ENCODE results near the gene DPP10.

DPP10 gene

DNA sequence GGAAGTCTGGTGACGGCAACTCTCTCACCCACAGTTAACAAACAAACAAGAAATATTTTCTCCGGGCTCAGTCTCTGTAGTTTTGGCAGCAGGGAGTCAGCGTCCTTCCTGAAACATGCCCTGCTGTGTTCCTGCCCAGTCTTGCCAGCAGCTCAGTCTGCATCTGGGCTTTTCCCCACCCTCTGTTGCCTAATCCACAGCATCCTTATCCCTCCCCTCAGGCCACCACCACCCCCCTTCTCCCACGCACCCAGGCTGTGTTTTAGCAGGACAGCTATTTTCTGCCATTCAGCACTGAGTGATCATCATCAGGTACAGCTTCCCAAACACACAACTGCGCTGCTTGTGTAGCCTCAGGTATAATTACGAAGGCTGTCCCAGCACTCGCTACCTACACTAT lies 168.2 kb downstream of the DPP10 start:
- no peak for DNase-seq

DNA sequence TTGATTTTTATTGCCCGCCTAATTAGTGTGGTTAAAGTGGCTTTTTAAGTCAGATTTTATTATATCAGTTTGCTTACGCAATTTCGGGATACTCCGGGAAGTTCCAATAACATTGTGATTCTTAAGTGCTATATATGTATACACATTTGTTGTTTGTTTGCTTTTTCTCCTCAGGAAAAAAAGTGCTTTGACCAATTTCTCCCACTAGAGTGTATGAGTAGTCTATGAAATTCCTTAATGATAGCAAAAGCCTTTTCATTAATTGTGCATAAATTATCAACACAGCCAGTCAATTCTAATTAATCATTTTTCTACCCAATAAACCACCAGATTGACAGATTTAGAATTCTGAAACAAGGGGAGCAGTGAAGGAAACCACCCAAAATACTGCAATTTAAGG lies 172.2 kb downstream of the DPP10 start:
- DNase-seq = no peak

DNA sequence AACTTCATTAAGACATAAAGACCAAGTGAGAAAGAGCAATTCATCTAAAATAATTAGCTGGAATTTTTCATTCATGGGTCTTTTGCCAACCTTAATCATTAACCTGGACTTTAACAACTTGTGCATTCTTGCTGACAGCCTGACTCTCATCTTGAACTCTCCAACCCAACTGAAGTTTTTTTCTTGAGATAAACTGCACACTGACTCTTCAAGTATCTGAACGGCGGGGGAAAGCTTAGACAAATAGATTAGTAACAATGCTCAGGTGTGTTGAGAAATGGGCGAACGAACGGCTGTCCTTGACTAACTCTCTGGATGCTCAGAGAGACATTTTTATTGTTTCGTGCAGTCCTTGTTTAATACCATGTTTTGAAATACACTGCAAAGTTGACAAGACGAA lies 186.0 kb downstream of the DPP10 start:
- DNase-seq = no peak

DNA sequence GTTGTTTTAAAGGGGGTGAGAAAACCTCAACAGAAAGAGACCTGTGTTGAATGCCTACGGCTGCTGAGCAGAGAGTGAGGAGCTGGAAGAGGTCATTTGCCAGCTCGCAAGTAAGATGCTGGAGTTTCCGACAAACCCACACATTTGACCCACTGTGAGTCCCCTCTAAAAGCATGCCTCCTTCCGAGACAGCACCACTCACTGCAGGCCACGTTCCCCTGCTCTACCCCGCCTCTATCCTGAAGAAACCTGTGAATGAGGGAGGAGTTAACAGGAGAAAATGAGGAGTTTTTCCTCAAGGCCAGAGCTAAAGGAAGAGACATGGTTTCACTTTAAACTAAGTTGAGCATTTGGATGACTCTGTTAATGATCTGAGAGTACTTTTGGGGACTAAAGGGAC lies 188.7 kb downstream of the DPP10 start:
- no peak for DNase-seq

DNA sequence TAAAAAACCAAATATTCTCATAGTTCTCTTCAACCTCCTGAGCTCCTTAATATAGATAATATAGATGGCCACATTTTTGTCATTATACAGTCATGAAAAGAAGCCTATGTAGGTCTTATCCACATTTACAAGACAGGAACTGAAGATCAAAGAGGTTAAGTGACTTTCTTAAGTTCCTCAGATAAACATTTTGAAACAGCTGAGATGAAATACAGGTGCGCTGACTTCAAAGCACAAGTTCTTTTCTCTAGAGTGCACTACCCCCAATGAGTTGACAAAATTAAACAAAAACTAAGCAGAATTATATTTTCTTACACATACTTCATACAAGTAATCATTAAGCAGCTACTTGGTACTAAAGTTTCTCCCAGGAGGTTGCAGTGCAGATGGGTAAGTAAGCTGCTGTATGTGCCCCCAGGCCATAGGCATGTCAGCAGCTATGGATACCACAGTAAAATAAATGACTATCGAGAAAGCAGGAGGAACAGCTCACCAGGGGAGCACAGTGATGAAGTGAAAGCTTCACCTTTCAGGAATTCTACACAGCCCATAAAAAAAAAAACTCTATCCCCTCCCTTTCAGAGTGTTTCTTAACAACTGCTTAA lies 199.8 kb downstream of the DPP10 start:
- no peak for DNase-seq

DNA sequence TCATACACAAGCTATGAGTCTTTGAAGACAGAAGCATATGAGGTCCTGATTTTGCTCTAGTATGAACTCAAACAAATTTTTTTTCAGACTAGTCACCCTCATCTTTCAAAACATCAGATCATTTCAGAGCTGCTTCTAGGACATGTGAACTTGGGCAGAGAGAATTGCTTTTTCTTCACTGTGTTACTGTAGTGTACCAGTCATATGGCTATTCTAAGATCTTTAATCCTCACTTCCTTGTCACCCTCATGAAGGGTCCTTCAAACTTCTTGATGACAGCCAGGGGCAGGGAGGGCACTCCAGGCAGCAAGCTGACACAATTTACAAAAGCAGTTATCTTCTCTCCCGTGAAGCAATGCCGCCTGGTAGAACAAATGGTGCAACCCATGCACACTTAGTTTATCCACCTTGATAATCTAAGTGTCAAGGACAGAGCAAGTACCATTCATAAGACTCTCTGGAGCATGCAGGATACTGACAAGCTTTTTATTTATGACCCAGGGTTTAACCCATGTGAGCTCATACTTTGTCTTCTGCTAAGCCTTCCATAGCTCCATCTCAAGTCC lies 200.6 kb downstream of the DPP10 start:
- DNase-seq = no peak

DNA sequence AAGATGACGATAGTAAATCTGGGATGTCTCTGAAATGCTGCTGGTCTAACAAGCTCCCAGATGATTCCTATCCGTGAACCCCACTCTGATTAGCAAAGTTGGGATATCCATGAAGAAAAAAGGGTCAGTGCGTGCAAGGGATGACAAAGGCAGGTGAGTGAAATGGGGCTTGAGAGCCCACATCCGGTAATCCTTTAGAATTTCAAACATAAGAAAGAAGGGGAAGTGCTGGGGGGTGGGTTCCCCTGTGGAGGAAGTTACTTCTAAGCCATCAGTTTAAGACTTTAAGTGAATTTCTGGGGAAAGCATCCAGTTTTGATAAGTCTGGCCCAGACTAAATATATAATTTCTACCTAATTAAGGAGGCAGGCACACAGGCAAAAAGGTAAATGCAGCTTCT lies 209.5 kb downstream of the DPP10 start:
- no peak for DNase-seq

DNA sequence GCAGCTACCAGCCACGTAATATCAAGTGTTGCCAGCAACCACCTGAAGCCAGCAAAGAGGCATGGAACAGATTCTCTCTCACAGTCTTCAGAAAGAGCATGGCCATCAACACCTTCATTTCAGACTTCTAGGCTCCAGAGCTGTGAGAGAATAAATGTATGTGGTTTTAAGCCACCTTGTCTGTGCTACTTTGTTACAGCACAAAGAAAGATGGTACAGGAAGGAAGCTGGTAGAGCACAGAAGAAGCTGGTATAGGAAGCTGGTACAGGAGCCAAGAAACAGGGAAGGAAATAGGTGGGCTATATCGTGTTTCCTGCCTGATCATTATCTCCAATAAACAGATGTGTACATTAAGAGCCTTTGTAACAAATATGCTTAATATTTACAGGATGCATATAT lies 217.4 kb downstream of the DPP10 start:
- DNase-seq = no peak

DNA sequence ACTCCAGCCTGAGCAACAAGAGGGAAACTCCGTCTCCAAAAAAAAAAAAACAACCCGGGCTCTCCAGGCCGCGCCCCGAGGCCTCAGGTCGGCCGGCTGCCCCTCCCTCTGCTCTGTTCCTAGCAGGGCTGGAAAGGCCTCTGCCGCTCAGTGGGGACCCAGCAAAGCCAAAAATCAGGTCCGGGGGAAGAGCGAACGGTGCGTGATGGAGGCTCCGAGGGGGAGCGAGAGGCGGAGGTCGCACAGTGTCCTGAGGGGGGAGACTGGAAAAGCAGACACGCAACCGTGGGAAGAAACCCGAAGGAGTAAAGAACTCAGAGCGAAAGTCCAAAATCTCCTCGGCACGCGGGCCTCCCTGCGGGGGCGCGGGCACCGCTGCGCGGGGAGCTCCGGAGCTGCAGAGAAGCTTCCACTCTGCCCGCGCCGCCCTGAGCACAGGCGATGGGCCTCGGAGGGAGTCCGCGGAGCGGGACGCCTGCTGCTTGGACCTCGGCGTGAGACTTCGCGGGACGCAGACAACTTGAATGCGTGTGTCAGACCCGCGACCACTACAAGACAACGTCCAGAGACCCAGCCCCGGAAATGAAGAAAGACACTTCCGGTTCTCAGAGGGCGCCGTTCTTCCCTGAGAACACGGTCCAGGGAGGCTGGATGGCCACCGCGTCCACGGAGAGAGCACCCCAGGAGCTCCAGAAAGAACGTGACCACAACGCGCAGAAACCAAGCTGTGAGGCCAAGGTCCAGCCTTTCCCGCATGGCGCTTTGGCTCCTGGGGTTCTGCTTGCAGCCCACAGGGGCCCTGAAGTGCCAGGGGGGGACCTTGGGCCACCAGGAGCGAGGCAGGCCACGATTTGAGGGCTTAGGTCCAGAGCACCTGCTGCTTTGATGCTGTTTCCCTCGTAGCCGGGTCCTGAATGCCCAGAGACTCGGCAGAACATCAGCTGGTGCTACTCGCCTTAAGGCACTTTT lies 219.8 kb downstream of the DPP10 start:
- peak; percentile 18 for DNase-seq

DNA sequence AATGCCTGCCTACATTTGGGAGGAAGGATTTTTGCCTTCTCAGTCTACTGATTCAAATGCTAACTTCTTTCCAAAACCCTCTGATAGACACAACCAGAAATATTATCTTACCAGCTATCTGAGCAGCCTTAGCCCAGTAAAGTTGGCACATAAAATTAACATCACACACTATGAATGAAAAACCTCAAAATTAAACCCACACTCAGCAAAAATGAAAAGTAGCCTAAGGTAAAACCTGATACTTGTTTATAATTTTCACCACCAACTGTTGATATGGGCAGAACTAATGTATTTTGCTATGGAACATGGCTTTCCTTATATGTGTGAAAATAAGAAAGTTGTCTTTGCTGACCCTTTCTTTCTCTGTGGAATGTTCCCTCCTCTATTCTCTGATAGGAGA lies 226.0 kb downstream of the DPP10 start:
- DNase-seq = no peak

DNA sequence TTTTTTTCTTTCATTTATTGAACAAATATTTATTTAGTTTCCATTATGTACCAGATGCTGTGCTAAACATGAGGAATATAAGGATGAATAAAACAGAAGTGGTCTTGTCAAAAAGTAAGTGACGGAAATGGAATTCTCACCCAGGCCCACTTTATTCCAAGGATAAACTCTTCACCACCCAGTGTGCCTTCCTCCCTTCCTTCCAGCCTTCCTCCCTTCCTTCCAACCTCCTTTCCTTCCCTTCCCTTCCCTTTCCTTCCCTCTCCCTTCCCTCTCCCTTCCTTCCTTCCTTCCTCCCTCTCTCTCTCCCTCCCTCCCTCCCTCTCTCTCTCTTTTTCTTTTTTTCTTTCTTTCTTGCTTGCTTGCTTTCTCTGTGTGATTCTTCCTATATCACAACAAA lies 240.8 kb downstream of the DPP10 start:
- no peak for DNase-seq

DNA sequence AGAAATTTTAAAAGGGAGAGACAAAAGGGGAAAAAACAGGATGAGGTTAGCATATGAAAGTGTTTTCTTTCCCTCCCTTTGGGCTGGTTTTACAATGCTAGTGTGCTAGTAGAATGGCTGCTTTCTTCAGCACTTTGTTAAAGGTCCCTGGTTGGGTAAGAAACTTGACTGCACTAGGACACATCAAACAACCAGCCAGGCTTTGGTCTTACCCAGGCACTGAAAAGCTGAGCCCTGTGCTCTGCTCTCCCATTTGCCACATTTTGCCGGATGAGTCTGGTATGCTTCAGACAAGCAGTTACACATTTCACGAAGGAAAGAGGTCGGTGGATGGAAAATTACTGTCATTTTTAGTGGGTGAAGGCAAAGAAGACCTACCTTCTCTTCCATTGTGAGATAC lies 242.0 kb downstream of the DPP10 start:
- no peak for DNase-seq

DNA sequence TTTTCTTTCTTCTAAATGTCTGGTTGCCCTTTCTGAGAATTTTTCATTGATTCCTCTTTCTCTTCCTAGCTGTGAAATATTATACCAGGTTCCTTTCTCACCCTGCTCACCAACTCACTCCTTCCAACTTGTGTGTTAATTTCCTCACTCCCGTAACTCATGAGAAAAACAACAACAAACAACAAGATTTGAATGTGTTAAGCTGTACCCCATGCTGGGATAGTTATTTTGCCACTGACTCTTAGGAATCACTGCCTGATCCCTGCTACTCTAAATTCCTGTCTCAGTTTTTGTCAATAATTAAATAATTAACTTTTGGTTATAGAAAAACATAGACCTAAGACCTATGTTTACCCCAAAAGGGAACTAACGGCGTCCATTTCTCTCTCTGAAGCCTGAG lies 242.7 kb downstream of the DPP10 start:
- DNase-seq = no peak

DNA sequence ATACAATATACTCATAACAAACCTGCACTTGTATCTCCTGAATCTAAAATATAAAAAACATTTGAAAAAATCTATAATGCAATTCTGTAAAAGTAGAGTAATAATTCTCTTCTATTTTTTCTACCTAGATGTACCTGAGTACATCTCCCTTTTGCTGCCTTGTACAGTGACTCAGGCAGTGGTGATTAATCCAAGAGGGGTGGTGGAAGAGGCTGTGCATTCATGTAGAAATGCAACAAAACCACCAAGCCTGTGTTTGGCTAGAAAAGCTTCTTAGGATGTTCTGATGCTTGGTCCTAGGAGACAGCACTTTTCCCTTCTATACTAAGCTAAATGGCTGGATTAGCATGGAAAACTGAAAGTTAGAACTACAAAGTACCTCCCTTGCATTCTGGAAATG lies 245.8 kb downstream of the DPP10 start:
- no peak for DNase-seq

DNA sequence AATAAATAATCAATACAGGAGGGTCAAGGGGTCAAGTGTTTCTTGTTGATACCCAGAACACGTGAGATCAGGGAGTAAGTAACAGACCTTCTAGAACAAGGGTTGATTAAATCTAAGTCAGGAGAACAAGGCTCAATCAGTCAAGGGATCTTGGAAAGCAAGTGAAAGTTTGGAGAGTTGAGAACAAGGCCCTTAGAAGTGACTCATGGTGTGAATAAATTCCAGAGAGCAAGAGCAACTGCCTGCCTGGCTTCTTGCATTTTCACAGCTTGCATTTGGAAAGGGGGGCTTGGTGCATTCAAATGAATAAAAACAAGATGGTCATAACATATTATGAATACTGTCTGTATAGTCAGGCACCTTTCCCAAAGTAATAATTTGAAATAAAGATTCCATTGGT lies 256.1 kb downstream of the DPP10 start:
- DNase-seq = no peak

DNA sequence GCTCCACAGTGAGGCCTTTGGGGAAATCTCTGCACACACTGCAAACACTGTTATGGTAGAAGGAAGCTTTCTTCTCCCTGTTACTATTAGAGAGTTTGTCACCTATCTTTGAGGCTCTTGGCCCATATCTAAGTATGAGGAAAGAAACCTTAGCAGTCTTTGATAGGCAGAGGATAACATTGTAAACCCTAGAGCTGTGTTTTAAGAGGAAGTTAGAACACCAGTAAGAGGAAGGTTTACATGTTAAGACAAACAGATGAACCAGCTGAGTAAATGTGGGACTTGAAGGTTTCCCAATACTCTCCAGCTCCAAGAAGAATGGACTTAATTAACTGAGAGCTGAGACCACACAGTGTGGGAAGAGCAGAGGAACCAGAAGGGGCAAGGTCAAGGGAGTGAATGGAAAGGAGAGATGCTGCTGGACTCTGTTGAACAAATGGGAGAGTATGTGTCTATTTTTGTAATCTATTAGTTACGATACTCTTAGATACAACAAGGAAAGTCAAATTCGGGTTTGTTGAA lies 257.0 kb downstream of the DPP10 start:
- DNase-seq = no peak

DNA sequence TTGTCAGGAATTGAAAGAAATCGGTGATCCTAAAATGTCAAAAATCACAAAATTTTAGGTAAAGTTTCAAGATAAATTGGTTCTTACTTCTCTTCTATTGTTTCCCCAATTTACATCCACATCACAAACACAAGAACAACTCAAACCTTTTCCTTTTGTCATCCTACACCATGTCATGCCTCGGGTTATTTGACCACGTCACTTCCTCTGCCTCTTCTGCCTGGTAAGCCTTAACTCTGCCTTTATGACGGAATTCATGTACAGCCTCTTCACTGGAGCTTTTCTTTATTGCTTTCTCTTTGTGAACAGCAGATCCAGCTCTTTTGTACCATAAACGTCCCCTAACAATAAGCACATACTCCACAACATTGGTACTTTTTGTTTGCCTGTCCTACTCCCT lies 258.0 kb downstream of the DPP10 start:
- no peak for DNase-seq

DNA sequence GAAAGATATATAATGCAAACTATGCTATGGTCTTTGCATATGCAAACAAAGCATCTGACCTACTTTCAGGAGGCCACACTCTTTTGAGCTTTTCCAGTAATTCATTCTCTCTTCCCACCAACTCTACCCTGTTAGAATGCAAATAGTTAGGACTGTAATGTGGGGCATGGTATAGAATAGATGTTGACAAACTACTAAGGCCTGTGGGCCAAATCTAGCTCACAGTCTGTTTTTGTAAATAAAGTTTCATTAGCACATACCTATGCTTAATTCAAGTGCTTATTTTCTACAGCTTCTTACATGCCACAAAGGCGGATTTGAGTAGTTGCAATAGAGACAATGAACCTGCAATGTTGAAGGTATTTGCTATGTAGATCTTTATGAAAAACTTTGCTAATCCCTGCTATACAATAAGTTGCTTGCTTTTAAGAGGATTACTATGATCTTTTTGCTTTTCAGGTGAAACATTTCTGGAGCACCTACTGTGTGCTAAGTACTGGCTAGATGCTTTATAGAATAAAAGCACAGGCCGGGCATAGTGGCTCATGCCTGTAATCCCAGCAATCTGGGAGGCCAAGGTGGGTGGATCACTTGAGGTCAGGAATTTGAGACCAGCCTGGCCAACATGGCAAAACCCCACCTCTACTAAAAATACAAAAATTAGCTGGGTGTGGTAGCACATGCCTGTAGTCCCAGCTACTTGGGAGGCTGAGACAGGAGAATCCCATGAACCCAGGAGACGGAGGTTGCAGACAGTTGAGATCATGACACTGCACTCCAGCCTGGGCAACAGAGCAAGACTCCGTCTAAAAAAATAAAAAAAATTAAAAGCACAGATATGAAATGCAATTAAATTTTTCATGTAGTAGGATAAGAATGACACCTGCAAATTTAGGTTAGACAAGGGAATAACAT lies 267.8 kb downstream of the DPP10 start:
- DNase-seq = no peak

DNA sequence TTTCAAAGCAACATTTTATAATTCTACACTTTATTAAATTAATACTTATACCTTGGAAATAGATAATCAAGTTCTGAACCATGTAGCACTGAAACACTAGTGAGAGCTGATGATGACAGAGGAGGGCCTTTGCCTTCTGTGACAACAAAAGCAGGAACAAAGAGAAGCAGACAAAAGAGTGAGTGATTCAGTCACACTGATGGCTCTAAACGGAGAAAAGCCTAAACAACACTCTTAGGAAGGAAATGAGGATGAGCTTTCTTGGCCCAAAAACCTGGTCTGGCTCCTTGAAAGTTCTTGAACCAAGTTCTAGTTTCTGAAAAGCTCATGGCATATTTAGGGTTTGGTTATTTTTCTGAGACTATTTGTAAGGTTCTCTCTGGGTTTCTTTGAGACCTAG lies 271.9 kb downstream of the DPP10 start:
- DNase-seq = no peak

DNA sequence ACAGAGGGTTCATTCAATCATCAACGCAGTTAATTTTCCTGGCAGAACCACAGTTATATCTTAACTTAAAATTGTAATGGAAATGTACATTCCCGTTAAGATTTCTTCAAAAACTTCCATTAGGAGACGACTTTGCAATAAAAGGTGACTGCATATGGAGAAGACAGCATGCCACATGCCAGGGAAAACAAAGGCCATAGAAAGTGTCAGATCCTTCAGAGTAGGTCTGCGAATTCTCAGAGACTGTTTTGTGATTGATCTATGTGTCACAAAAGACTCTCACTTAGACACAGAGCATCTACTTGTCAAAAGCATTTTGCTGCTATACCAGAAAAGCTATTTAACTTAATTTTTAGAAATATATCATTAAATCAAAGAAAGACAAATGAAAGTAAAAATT lies 274.6 kb downstream of the DPP10 start:
- no peak for DNase-seq

DNA sequence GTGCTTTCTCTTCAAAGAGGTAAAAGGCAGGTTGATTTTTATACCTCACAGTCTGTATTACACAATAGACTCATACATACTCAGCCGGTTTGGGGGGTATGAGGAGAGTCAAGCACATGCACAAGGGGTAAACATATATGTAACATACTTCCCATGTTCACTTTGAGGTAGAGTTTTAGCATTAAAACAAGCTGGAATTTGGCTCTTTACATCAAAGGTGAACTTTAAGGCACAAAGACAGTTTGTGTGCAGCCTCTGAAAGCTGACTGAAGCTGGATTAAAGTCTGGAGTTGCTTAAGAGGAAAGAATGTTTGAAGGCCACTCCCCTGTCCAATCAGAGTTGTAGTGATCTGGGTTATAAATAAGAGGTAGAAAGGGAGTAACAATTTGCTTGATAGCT lies 282.0 kb downstream of the DPP10 start:
- no peak for DNase-seq

DNA sequence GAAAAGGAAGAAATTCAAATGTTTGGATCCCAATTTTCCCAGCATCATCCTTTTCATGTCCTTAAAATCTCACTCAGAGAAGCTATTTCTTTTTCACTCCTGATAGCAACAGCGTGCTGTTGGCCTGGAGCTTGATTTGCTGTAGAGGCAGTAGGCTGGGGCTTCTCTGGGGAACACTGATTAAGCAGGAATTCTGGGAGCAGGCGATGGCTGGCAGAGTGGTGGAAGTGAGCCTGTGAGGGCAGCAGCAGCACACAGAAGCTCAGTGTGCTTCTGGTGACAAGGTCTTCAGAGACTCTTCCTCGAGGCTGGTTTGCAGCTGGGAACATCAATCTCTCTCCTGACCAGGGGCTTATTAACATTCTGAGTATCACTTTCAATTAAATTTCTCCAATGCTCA lies 284.6 kb downstream of the DPP10 start:
- no peak for DNase-seq

DNA sequence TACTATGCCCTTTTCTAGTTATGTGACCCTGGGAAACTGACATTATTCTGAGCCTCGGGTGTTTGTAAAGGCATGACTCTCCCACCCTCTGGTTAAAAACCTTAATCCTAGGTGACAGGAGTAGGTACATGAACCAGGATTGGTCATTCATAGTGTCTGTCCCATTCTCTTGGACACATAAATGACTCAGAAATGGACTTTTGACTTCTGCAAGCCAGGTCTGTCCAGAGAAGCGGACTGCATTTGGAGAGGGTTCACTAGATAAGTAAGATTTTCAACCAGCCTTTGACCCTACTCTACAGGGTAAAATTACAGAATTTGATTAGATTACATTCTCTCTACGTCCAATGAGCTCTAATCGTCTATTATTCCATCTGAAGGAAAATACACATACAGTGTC lies 285.9 kb downstream of the DPP10 start:
- DNase-seq = no peak
